Activated T-cell treated with anti-CD3 and anti-CD28 coated beads, Interleukin-2, amount 50 U/mL, for 1 hour (primary cell): ENCODE data around the gene XPR1.
"Not testable (repeated sequence)": the region's sequence is repeated elsewhere in the genome, so short reads cannot be mapped to it uniquely, and the experiment has no call there.

Experiments used
- DNase-seq: peaks from one replicate; pipeline ENCODE4 v3.0.0-alpha.2; 2020

XPR1 gene

DNA sequence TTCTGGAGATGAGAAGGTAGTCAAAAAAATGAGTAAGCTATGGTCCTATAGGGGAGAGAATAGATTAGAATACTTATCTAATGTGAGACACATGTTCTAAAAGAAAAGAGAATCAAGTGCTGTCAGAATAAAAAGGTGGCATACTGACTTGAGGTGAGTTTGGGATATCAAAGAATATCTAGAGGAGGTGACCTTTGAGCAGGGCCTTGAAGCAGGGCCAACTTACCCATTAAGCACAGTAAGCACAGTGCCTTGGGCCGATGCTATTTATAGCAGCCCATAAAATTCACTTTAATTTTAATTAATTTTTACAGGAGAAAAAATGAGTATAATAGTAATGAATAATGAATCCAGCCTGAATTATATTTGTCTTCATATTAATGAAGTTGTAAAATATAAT is 92.2 kb downstream of the XPR1 start:
- no peak for DNase-seq

DNA sequence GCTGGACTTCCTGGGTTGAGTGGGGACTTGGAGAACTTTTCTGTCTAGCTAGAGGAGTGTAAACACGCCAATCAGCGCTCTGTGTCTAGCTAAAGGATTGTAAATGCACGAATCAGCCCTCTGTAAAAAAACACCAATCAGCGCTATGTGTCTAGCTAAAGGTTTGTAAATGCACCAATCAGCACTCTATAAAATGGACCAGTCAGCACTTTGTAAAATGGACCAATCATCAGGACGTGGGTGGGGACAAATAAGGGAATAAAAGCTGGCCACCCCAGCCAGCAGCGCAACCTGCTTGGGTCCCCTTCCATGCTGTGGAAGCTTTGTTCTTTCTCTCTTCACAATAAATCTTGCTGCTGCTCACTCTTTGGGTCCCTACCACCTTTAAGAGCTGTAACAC is 94.2 kb downstream of the XPR1 start:
- not testable (repeated sequence) for DNase-seq

DNA sequence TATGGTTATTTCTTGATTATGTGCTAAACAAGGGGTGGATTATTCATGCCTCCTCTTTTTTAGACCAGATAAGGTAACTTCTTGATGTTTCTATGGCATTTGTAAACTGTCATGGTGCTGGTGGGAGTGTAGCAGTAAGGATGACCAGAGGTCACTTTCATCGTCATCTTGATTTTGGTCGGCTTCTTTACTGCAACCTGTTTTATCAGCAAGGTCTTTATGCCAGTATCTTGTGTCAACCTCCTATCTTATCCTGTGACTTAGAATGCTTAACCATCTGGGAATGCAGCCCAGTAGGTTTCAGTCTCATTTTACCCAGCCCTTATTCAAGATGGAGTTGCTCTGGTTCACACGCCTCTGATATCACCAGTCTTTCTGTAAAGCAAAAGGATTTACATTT is 95.9 kb downstream of the XPR1 start:
- not testable (repeated sequence) for DNase-seq

DNA sequence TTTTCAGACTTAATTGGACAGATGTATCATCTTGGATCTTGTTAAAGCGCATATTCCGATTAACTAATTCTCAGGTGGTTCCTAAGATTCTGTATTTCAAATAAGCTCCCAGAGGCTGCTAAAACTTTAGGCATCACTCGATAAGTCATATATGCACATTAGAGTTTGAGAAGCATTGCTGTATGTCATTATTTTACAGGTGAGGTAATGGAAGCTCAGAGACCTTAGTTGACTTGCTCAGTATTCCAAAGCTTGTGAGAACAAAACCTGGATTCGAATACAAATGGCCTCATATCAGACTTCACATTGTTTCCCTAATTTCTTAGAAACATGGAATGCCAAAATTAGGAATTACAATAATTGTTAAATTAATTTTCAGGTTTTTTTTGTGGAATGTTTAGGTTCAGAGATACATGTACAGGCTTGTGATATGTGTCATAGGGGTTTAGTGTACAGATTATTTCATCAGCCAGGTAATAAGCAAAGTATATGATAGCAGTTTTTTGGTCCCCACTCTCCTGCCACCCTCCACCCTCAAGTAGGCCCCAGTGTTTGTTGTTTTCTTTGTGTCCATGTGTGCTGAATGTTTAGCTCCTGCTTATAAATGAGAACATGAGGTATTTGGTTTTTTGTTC is 96.8 kb downstream of the XPR1 start:
- DNase-seq: no peak

DNA sequence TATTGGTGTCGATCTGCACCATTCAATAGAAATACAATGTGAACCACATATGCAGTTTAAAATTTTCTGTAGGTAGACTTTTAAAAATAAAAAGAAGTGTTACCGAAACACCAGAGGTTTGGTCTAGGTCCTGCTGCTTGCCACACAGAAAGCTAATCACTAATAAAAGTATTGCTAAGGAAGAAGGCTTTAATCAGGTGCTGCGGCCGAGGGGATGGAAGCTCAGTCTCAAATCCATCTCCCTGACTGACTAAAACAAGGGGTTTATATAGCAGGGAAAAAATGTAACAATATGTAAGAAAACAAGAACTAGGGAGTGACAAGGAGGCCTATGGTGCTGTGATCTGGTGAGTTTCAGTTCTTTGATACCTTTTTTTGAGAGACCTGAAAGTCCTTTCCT is 99.3 kb downstream of the XPR1 start:
- no peak for DNase-seq

DNA sequence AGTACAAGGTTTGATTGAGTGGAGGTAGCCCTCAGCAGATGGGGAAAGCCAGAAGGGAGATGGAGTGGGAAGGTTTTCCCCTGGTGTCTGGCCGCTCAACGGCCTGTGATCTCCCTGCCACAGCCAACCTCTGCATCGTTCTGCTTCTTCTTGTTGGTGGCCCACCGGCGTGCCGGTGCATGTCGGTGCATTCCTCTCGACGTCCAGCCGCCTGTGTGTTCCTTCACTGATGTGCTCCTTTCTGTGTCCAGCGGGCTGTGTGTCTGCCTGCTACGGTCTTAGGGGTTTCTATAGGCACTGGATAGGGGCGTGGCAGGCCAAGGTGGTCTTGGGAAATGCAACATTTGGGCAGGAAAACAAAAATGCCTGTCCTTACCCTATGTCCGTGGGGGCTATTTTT is 101.0 kb downstream of the XPR1 start:
- DNase-seq: no peak

DNA sequence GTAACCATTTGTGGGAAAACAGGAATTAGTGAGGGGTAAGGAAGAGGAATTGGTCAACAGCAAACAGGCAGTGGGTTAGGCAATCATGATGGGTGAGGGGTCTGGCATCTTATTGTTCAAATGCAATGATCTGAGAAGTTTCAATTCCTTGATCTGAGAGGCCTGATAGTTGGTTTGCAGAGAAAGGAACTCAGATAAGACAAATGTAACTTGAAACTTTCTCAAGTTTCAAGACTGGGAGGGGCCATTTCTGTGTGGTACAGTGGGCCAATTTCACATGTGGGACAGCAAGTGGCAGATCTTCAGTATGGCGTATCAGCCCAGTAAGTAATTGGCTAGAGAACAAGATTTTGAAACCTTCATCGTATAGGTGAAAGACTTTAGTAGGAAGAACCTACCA is 102.5 kb downstream of the XPR1 start:
- no peak for DNase-seq

DNA sequence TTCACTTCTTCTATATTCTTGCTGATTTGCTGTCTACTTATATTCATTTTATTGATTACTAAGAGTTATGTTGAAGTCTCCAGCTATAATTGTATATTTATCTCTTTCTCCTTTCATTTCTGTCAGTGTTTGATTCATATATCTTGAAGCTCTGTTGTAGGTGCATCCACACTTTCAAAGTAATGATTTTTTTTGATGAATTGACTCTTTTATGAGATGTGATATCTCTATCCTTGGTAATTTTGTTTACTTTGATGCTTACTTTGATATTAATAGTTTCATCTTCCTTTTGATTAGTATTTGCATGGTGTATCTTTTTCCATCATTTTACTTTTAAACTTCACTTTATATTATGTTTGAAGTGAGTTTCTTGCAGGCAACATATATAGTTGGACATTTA is 110.8 kb downstream of the XPR1 start:
- DNase-seq: no peak

DNA sequence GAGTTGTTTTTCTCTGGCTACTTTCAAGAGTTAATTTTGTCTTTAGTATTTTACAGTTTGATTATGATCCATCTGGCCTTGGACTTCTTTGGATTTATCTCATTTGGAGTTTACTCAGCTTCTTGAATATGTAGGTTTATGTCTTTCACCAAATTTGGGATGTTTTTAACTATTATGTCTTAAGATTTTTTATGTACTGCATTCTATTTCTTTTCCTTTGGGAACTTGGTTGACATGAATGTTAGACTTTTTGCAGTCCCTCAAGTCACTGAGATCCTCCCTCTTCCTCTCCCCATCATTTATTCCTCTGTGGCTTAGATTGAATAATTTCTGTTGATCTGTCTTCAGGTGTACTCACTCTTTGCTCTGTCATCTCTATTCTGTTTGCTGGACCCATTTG is 112.0 kb downstream of the XPR1 start:
- DNase-seq: no peak

DNA sequence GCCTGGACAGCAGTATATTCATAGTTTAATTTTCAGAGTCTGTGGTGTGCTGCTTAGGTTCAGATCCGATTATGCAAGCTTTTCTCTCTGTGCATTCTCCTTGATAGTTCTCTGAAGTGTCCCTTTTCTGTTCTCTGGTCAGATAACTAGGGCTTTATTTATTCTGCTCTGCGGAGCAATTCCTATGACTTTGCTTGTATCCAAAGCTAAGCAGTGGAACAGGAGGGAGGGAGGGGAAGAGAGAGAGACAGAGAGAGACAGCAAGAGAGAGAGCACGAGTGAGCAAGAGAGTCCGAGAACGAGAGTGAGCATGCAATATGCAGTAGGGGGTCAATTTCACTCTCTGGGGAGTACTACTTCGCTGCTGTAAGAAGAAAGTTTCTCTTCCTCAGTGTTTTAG is 113.3 kb downstream of the XPR1 start:
- DNase-seq: no peak

DNA sequence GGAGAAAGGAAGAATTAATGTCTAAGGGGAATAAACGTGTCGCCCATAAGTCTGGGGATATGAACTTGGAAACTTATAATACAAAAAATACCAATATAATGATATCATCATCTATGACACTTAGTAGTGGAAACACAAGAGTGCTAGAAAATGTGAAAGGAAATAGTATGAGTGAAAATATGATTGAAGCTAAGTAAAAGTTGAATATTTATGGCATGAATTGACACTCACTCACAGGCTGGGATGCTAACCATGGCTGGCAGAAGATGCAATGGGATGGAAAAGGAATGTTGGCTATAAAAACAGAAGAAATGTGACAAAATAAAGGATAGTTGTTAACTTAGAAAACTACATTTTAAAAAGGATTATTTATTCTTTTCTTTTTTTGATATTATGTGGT is 120.1 kb downstream of the XPR1 start:
- no peak for DNase-seq

DNA sequence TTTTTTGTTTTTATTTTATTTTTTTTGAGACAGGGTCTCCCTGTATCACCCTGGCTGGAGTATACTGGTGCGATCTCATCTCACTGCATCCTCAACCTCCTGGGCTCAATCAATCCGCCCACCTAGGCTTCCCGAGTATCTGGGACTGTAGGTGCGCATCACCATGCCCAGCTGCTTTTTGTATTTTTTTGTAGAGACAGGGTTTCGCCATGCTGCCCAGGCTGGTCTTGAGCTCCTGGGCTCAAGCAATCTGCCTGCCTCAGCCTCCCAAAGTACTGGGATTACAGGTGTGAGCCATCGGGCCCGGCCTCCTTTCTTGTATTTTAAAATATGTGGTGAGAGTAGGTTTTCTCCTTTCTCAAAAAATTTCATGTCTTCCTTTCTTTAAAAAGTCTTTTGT is 122.6 kb downstream of the XPR1 start:
- no peak for DNase-seq

DNA sequence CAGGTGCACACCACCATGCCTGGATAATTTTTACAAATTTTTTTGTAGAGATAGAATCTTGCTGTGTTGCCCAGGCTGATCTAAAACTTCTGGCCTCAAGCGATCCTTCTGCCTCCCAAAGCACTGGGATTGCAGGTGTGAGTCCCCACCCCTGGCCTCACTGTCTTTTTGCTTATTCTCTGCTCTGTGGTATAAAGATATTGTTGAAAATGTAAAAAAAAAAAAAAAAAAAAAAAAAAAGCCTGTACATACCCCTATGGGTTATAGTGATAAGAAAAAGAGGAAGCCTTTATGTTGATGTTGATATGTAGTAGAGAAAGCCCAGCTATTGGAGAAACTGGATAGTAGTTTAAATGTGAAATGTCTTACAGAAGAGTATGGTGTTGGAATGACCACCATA is 125.8 kb downstream of the XPR1 start:
- no peak for DNase-seq

DNA sequence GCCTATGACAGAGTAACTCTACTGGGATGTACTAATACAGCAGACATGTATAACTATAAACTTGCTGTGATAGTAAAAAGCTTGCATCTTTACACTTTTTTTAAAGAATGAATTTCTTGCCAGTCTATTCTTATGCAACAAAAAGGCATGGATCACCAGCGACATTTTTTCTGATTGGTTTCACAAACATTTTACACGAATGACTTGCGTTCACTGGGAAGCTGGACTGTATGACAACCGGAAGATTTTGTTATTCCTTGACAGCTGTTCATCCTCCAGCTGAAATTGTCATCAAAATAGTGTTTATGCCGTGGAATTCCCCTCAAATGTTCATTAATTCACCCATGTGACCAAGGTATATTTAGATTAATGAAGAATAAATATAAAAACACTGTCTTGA is 131.0 kb downstream of the XPR1 start:
- DNase-seq: no peak

DNA sequence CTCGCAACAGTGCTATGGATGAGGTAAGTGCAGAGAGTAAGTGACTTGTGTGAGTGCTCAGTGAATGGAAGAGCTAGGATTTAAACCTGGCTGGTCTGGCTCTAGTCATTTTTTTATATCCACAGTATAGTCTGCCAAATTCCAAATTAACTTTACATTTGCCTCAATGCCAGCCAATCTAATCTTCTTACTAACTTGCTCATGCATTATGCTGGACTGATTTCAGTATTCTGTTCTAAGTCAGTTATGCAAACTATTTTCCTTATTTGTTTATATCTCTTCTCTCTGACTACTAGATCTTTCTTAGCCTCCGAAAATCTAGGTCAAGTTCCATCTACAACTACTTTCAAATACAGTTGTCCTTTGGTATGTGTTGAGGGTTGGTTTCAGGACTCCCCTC is 133.3 kb downstream of the XPR1 start:
- DNase-seq: no peak

DNA sequence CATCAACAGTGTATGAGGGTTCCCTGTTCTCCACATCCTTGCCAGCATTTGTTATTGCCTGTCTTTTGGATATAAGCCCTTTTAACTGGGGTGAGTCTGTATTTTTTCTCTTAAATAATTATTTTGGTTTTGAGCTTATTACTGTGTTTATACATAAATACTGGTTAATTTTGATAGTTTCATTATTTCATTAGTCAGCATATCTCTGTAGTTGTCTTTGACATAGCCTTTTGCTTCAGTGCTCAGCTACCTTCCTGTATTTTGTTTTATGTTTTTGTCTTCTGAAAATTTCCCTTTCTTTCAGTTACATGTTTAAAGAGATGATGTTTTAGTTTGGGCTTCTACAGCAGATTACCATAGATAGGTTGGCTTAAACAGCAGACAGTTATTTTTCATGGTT is 138.1 kb downstream of the XPR1 start:
- no peak for DNase-seq

DNA sequence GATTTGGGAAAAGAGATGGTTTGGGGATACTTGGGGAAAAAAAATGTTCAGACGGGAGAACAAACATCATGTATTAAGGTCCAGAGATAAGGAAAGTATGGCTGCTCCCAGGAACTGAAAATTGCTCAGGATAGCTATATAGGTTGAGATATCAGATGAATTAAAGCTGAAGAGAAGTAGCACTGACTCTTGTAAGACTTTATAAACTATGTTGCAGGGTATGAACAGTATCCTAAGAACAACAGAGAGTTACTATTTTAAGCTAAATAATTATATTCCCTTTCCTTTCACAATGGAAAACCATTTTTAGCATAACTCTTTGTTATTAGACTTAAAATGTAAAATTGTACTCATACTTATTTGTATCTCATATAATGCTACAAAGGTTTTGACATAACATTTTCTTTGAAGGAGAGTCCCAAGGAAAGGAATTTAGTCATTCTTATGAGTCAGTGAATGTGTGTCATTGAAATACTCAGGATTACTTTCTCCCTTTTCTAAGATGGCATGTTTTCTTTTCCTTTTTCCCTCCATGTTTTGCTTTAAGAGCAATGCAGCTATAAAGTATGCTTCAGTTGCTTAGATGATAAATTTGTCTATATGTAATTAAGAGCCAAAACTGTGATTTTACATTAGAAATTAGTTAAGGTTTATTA is 141.5 kb downstream of the XPR1 start:
- no peak for DNase-seq

DNA sequence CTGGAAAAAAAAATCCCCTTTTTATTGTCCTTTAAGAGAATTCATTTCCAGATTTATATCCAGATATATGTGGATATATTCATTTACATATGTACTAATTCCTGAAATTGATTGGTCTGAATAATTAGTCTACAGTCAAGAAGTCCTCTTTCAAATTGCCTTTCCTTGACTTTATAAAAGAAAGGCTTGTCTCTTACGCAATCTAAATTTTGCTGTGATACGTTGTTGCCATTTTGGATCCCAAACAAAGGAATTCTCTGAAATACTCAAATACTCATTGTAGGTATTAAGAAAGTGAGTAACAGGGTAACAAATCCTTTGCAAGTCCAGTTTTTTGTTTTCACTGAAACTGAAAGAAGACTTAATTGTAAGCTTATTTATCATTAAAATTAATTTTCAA is 144.0 kb downstream of the XPR1 start:
- DNase-seq: no peak

DNA sequence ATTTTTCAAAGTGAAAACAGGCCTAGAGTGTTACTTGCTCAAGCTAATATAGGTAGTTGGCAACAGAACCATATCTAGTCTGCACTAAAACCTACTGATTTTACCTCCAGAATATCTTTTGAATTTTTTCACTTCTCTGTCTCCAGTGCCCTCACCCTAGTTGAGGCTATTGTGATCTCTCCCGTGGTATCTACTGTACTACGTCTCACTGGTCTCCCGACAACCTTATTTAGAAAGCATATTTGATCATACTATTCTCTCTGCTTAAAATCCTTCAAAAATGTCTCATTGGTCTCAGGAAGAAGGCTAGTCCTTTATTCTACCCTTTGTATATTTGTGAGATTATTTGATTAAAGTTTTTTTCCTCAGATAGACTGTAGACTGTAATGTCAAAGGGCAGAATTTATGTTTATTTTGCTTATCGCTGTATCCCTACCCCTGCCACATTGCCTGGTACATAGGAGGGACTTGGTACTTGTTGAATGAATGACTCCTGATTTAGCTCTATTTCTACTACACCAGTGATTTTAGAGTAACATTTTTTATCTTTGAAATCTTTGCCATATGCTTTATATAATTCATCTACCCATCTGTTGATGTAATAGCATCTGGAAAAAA is 145.4 kb downstream of the XPR1 start:
- DNase-seq: no peak

DNA sequence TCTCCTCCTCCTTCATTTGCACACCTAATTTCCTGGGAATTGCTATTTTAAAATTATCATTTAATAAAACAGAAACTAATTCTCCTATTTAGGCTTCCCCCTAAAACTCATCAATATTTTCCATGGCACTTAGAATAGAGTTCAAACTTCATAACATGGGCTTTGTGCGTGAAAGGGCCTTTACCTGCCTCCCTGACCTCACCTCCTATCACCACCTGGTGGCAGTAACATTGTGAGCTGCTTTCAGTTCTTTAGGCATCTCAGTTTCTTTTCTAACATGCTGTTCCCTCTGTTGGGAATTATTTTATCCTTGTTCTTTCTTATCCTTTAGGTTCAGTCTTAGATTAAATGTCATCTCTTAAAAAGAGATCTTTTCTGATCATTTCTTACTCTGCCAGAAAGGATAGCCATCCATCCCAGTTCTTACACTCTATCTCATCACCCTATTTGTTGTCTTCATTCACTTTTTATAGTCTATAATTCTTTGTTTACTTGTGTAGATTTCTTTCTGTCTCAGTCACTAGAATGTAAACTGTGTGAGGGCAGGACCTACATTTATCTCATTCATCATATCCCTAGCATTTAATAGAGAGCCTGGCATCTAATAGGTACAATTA is 147.1 kb downstream of the XPR1 start:
- DNase-seq: no peak

DNA sequence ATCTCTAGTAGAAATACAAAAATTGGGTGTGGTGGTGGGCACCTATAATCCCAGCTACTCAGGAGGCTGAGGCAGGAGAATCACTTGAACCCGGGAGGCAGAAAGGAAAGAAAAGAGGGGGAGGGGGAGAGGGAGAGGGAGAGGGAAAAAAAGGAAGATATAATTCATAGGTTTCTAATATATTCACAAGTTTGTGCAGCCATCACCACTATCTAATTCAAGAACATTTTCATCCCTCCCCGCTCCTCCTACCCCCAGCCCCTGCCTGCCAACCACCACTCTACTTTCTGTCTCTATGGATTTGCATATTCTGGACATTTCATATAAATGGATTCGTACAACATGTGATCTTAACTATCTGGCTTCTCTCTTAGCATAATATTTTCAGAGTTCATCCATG is 147.8 kb downstream of the XPR1 start:
- no peak for DNase-seq

DNA sequence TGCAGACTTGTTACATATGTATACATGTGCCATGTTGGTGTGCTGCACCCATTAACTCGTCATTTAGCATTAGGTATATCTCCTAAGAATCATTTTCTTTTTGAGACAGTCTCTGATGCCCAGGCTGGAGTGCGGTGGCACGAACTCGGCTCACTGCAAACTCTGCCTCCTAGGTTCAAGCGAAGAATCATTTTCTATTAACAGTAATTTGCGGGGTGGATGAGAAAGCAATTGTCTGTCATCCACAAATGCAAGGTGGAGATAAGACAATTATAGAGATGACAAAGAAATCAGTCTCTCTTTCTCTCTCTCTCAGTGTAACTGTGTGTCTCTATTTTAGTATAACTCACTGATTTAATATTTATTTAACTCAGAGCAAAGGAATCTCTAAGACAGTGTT is 149.9 kb downstream of the XPR1 start:
- no peak for DNase-seq

DNA sequence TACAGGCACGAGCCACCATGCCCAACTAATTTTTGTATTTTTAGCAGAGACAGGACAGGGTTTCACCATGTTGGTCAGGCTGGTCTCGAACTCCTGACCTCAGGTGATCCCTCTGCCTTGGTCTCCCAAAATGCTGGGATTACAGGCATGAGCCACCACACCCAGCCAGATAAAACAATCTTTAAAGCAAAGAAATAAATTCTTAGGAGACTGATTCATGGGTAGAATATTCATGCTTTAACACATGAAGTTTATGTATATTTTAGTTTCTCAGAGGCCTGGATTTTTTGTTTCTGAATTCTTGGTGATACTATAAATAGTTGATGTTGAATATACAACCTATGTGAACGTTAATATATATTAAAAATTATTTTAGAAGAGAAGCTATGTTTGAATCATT is 153.5 kb downstream of the XPR1 start:
- DNase-seq: no peak

DNA sequence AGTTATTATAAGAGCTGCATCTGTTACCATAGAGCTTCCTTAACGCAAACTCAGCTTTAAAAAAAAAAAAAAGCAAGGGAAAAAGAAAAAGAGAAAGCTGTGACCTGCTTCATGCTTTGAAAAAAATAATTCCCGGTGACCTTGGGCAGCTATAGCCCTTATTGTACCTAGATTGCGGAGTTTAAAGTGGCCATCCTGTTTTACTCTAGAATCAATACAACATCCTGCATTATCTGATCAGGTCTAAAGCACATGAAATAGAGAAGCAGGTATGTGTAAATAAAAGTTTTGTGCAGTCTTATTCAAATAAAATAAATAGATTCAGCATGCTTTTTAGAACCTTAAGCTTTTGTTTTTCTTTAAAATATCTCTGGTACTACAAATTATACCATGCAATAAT is 154.1 kb downstream of the XPR1 start:
- DNase-seq: no peak
